ENCODE data around the gene TCF12.

The TCF12 gene

GRCh38 chr15:57045741-57046382 lies 127.4 kb downstream of the TCF12 start:
- no peak for TF ChIP-seq CTCF (IDR thresholded peaks at IDR 0.05)

- TF ChIP-seq CTCF (IDR thresholded peaks at IDR 0.05): no peak
Observed at GRCh38 chr15:57048930-57049549, 130.6 kb downstream of the TCF12 start.

- no peak for TF ChIP-seq CTCF (IDR thresholded peaks at IDR 0.05)
Observed at GRCh38 chr15:57053470-57053869, 135.0 kb downstream of the TCF12 start.

GRCh38 chr15:57054204-57054750 lies 135.8 kb downstream of the TCF12 start:
- no peak for TF ChIP-seq CTCF (IDR thresholded peaks at IDR 0.05)

GRCh38 chr15:57056357-57056756 lies 137.9 kb downstream of the TCF12 start:
- TF ChIP-seq CTCF (IDR thresholded peaks at IDR 0.05): no peak

- no peak for TF ChIP-seq CTCF (IDR thresholded peaks at IDR 0.05)
Observed at GRCh38 chr15:57057134-57057930, 138.9 kb downstream of the TCF12 start.

- no peak for TF ChIP-seq CTCF (IDR thresholded peaks at IDR 0.05)
Observed at GRCh38 chr15:57059026-57059660, 140.7 kb downstream of the TCF12 start.

Data from LNCAP (cell line).